ENCODE measurements around the gene PAMR1. TPM values are rescaled to one million over a fixed set of nuclear protein-coding genes. Genes with fewer than 3 reads are reported as not detected.

PAMR1 gene
- total and polyA plus RNA-seq, 7 donors = 0.16 to 1.9 (median 0.72) TPM

GRCh38 chr11:35507688-35508087, 17.7 kb downstream of the PAMR1 start:
- Histone ChIP-seq H3K4me3 (no peak overlapping the region), H3K36me3 (ENCODE audit: insufficient read depth in 1 of 2, low read depth in 1 of 2) (no peaks in the 10 kb centered on the region), H3K27ac (no peak overlapping the region), H3K9me3 (peaks cover 6% of the 10 kb centered on the region), H3K4me1 (no peaks in the 10 kb centered on the region), H3K27me3 (ENCODE audit: insufficient read depth in 3 of 3, low read length in 2 of 3) (no peaks in the 10 kb centered on the region)
- no peak for TF ChIP-seq CTCF (IDR thresholded peaks at IDR 0.05)
- WGBS, 3 donors = 87 to 90% (median 90%) methylated on average over 2 of the region's 2 CpGs
- intact Hi-C loops (cut with DNase I) = no loop called here
- ATAC-seq (no peak), DNase-seq (no peak)

GRCh38 chr11:35501776-35502175, 23.6 kb downstream of the PAMR1 start:
- Histone ChIP-seq H3K4me1 (no peaks in the 10 kb centered on the region), H3K27me3 (ENCODE audit: insufficient read depth in 3 of 3, low read length in 2 of 3) (no peaks in the 10 kb centered on the region), H3K9me3 (peaks cover 6% of the 10 kb centered on the region), H3K27ac (no peak overlapping the region), H3K36me3 (ENCODE audit: insufficient read depth in 1 of 2, low read depth in 1 of 2) (no peaks in the 10 kb centered on the region), H3K4me3 (no peak overlapping the region)
- WGBS, 3 donors = 53 to 76% (median 66%) methylated on average over 4 of the region's 4 CpGs
- ATAC-seq (no peak), DNase-seq (no peak)
- TF ChIP-seq CTCF (IDR thresholded peaks at IDR 0.05) = no peak
- intact Hi-C loops (cut with DNase I) = no loop called here

DNA sequence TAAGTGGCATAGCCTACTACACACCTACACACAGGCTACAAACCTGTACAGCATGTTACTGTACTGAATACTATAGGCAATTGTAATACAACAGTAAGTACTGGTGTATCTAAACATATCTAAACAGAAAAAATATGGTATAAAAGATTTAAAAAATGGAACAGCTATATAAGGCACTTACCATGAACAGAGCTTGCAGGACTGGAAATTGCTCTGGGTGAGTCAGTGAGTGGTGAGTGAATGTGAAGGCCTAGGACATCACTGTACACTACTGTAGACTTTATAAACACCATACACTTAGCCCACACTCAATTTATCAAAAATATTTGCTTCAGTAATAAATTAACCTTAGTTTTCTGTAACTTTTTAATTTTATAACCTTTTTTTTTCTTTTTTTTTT, 24.7 kb downstream of the PAMR1 start:
- H3K36me3 ChIP-seq (ENCODE audit: insufficient read depth in 1 of 2, low read depth in 1 of 2) = no peaks in the 10 kb centered on the region
- H3K27ac ChIP-seq = no peak overlapping the region
- intact Hi-C loops (cut with DNase I) = no loop called here
- H3K4me3 ChIP-seq = no peak overlapping the region
- H3K27me3 ChIP-seq (ENCODE audit: insufficient read depth in 3 of 3, low read length in 2 of 3) = no peaks in the 10 kb centered on the region
- no peak for TF ChIP-seq CTCF (IDR thresholded peaks at IDR 0.05)
- peaks cover 6% of the 10 kb centered on the region for H3K9me3 ChIP-seq
- no peak for DNase-seq
- no peaks in the 10 kb centered on the region for H3K4me1 ChIP-seq
- no peak for ATAC-seq

- peaks cover 0 to 9% (median 0%) of the 10 kb centered on the region in 3 donors for H3K27me3 ChIP-seq (ENCODE audit: insufficient read depth in 3 of 3, low read length in 2 of 3)
- H3K4me3 ChIP-seq = no peak overlapping the region
- no peaks in the 10 kb centered on the region for H3K4me1 ChIP-seq
- DNase-seq (no peak), ATAC-seq (no peak)
- no peak overlapping the region for H3K27ac ChIP-seq
- intact Hi-C loops (cut with DNase I) = no loop called here
- no peaks in the 10 kb centered on the region for H3K36me3 ChIP-seq (ENCODE audit: insufficient read depth in 1 of 2, low read depth in 1 of 2)
- H3K9me3 ChIP-seq = no peaks in the 10 kb centered on the region
- WGBS, 3 donors = 34 to 39% (median 36%) methylated on average over 1 of the region's 1 CpG
- no peak for TF ChIP-seq CTCF (IDR thresholded peaks at IDR 0.05)
Observed at GRCh38 chr11:35496416-35496815, 29.0 kb downstream of the PAMR1 start.

GRCh38 chr11:35494957-35495490, 30.4 kb downstream of the PAMR1 start:
- no peaks in the 10 kb centered on the region for H3K4me1 ChIP-seq
- no peak for TF ChIP-seq CTCF (IDR thresholded peaks at IDR 0.05)
- no peaks in the 10 kb centered on the region for H3K9me3 ChIP-seq
- H3K4me3 ChIP-seq = no peak overlapping the region
- 86 to 92% (median 89%) methylated on average over 5 of the region's 5 CpGs for WGBS, 3 donors
- H3K27me3 ChIP-seq (ENCODE audit: insufficient read depth in 3 of 3, low read length in 2 of 3) = peaks cover 0 to 9% (median 0%) of the 10 kb centered on the region in 3 donors
- no peaks in the 10 kb centered on the region for H3K36me3 ChIP-seq (ENCODE audit: insufficient read depth in 1 of 2, low read depth in 1 of 2)
- DNase-seq (no peak), ATAC-seq (no peak)
- intact Hi-C loops (cut with DNase I) = no loop called here
- no peak overlapping the region for H3K27ac ChIP-seq

All from psoas muscle (tissue), 8 donors.